NOMO-1 treated with DMSO at 0.1 percent for 48 hours (cell line): ENCODE data around the gene TMEM35A.
"Not testable (repeated sequence)": the region's sequence is repeated elsewhere in the genome, so short reads cannot be mapped to it uniquely, and the experiment has no call there.

Experiments
- DNase-seq: peaks from one replicate; lab custom pipeline; 2025; ENCODE audit not compliant: unreplicated experiment; lab: John Stamatoyannopoulos, UW

The TMEM35A gene

GRCh38 chrX:101078716-101079598 lies at the start of gene TMEM35A:
Gene TMEM35A (plus strand): TSS chrX:101078879. CDS start chrX:101079003, 124 bp downstream.
- no peak for DNase-seq

DNA sequence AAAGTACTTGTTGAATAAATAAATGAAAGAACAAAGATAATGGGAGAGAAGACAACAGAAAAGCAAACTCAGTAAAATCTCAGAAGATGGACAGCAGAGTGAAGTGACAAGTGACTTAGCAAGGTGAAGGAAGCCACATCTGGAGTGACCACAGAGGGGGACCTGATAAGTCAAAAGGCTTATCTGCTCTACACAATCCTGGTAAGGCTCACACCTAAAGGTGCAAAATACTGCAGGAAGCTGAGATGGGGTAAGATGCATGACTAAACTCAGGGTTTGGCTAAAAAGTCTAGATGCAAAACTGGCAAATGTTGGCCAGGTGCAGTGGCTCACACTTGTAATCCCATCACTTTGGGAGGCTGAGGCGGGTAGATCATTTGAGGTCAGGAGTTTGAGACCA lies 49.0 kb upstream of the TMEM35A start:
- no peak for DNase-seq

- no peak for DNase-seq
Observed at GRCh38 chrX:101037231-101037630, 41.4 kb upstream of the TMEM35A start.

DNA sequence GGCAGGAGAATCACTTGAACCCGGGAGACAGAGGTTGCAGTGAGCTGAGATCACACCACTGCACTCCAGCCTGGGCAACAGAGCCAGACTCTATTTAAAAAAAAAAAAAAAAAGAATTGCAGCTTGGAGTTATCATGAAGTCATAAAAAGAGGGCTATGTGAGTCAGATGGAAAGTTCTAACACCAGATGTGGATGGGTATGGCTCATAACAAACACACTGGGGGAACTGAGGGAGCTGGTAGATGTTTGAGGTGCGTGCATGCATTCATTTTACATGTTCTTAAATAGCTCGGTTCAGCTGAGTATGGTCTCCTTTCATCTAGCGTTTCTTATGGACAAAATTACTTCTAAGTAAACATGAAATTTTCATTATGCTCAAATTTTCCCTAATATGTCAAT lies 38.5 kb upstream of the TMEM35A start:
- DNase-seq: no peak

DNA sequence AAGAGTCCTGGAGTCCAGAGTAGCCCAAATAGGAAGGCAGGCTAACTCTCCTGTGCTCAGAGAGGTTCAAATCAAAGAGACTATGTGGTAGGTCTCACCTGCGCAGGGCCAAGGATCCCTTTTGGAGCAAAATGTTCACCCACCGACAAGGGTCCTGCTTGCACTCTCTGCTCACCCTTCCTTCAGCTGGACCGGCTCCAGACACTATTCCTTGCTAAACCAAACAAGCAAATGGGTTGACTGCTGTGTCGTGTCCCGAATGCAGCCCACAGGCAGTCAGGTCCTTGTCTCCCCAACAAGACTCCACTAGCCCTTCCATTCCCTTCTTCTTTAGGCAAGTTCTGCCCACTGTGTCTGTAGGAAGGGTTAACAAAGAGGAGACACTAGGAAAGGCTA lies 27.5 kb upstream of the TMEM35A start:
- DNase-seq: no peak

DNA sequence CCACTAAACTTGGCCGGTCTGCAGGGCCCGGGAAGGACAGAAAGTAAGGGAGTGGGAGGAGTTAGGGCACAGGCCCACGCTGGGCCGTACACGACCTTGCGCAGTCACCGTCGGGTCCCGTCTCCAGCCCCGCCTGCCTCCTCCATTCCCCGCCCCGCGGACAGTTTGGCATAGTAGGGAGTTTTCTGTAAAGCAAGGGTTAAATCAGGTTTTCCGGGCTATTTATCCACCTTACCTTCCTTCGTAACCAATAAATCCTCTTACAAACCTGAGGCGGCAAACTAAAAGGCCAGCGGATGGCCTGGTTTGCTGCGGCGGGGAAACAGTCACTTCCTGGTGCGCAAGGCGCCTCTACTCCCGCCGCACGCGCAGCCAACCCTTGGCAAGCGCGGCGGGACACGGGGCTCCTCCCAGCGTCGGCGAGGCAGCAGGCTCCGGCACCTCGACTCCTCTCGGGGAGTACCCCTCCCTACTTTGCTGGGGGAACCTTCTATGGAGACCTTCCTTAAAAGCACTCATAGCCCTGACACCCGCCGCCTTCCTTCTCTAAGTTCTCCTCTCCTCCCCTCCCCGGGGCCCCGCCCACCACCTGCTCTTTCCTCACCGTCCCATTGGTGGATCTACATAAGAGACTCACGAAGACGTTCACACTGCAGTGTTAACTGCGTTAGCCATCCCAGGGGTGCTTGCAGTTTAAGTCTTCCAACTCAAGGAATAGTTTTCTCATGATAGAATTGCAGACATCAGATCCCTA lies 27.0 kb upstream of the TMEM35A start, which contains the start of gene TRMT2B:
Gene TRMT2B (minus strand): TSS at position 563 of the 754 bp plus-strand sequence. CDS start 9,822 bp downstream, outside the sequence.
- DNase-seq: peak; percentile 78

DNA sequence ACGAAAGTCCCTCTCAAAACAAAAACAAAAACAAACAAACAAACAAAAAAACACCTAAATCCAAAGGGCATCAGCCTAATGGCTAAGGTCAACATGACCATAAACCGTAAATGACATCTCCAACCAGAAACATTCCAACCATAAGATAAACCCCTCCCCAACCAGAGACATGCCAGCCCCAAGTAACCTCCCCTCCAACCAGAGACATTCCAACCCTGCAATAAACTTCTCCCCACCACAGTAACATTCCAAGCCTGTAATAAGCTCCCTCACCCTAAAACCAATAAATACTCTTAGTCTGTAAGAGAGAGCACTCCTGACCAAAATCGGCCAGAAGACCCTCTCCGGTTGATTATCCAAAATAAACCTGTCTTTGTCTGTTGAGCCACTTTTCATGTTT lies 22.1 kb upstream of the TMEM35A start:
- not testable (repeated sequence) for DNase-seq

- peak; percentile 74 for DNase-seq
Observed at GRCh38 chrX:101057093-101057714, 21.5 kb upstream of the TMEM35A start.

GRCh38 chrX:101062176-101062575 lies 16.5 kb upstream of the TMEM35A start:
- DNase-seq: no peak

DNA sequence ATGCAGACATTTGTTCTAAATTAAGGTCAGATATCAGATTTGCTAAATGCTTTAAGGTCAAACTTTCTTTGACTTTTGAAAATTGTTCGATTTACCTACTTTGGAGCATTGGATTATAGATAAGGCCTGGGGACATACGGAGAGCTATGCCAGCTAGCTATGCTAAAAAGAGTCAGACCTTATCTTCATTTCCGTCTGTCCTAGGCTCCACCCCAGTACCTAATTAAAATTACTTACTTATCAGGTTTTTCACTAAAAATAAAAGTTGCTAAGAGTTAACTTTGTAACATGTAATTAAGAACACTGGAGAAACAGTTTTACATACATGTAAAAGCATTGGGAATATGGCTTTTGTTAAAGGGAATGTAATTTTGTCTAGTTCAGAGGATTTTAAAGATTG lies 7.1 kb upstream of the TMEM35A start:
- no peak for DNase-seq

DNA sequence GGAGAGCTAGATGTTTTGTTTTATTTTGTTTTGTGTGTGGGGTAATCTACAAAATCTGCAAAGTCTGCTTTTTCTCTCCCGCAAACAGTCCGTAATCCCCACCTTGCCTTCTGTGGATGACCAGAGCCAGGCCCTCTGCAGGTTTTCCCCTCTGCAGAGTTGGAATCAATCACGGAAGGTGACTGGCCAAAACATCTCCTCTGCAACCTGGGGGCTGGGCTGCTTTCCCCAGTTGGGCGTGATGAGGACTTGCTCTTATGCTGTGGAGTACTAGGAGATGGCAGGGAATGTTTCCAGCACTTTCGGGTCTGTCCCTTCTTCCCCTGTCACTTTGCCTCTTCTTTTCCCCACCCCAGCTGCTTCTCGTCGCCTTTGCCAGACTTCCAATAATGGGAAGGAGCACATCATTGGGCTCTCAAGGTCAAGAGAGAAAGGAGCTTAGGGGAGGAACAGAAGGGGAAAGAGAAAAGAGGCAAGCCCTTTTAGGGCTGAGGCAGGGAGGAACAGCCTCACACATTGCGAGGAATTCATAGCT lies 1.1 kb downstream of the TMEM35A start:
- no peak for DNase-seq

DNA sequence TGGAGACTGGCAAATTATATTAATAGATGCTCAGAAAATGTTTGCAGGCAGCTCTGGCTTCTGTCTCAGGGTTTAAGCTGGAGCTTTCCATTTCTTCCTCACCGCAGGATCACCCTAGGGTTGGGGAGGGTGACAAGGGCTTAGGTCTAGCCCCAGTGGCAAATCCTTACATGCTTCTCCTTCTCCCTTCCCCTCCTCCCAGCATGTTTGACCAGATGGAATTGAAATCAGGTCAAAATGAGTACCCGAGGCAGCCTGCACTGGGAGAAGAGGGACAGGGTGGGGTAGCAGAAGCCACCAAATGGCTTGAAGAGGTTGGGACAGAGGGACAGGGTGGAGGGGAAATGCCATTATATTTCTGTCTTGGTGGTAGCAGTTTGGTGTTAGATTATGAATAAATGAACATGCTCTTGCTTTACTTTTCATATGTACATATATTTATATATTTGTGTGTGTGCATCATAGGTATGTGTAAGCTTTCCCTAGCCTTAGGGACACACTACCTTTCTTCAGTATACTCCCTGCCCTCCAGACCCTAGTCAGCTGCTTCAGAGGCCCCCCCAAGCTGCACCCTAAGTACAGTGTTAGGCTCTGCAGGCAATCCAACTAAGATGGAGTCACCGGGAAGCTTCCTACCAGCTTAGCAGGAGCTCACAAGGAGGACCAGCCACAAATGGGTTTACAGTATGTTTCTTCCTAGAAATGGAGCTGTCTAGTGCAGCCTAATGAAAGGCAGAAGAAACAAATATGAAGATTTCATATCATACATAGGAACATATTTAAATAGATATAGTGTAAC lies 1.8 kb downstream of the TMEM35A start:
- no peak for DNase-seq

GRCh38 chrX:101081231-101081630 lies 2.6 kb downstream of the TMEM35A start:
- no peak for DNase-seq

- no peak for DNase-seq
Observed at GRCh38 chrX:101091817-101092216, 13.1 kb downstream of the TMEM35A start.

DNA sequence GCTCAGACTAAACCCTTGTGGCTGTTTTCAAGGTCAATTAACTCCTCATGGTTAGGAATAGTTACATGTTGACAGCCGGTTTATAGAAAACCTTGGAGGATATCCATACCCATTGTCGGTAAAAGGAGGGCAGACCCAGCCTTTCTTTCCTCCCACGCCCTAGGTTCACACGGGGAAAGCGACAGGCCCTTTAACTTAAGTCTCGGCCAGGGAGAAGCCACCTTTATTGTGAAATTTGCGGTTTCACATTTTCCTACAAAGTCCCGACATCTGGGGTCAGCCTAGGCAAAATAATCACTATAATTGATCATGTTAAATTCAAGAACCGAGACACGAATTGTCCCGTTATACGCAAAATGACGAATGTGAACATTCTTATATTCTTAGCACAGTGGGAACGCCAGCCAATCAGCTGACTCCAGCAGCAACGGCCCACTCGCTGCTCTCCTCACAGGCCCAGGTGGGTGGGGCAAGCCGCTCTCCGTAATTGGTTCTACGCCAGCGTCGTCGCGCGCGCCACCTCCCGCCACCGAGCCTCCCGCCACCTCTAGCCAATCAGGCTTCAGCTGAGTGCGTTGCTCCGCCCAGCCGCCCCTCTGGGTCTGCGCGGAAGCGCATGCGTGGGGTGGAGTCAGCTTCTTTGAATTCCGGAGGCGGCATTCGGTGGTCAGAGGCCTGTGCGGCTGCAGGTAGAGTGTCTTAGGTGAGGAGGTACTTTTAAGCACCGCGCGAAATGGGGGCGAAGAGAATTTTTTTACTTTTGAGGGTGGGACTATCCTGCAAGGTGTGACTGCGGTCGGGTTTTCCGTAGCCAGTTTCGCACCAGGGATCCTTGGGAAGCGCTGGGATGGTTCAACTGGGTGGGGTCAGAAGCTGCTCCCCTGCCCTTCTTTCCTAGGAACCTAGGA lies 19.1 kb downstream of the TMEM35A start, which contains the start of gene CENPI:
Gene CENPI (plus strand): TSS at position 659 of the 908 bp plus-strand sequence. CDS start 2,867 bp downstream, outside the sequence.
- peak; percentile 92 for DNase-seq

DNA sequence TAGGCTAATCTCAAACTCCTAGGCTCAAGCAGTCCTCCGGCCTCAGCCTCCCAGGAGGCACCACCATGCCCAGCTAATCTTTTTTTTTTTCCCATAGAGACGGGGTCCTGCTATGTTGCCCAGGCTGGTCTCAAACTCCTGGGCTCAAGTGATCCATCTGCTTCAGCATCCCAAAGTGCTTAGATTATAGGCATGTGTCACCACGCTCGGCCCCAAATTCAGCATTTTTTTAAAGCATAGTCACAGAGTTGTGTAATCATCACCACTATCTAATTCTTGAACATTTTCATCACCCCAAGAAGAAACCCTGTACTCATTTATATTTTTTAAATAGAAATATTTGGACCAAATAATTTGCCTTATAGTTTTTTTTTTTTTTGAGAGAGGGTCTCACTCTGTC lies 29.6 kb downstream of the TMEM35A start:
- DNase-seq: no peak

DNA sequence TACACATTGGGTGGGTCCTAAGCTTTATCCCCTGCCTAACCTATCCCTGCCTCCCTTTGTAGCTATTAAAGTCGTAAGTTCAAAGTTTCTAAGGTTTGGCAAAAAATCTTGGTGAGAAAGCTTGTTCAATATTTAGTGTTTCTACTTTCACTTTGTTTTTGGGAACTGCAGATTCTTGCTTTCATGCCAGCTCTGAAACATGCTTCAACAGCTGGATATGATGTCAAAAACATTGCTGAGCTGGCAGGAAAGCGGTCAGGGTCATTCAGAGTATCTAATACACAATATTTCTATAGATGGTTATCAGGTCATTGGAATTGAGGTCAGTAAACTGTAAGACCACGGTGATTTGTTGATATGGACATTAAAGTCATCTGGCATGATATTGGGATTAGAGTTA lies 39.0 kb downstream of the TMEM35A start:
- no peak for DNase-seq

GRCh38 chrX:101136235-101136634 lies 57.6 kb downstream of the TMEM35A start:
- DNase-seq: no peak
